ENCODE measurements around the gene FBXW4. TPM values are rescaled to one million over a fixed set of nuclear protein-coding genes. Genes with fewer than 3 reads are reported as not detected.

FBXW4 gene, protein sequence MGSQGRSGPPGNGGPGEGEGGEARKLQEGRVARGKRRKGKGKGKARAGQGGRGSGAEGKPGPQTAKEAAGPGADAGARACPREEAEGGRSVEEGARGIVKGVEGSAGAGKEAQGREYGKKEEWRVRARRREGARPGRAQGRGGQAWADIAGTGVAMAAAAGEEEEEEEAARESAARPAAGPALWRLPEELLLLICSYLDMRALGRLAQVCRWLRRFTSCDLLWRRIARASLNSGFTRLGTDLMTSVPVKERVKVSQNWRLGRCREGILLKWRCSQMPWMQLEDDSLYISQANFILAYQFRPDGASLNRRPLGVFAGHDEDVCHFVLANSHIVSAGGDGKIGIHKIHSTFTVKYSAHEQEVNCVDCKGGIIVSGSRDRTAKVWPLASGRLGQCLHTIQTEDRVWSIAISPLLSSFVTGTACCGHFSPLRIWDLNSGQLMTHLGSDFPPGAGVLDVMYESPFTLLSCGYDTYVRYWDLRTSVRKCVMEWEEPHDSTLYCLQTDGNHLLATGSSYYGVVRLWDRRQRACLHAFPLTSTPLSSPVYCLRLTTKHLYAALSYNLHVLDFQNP
- polyA plus RNA-seq (2011; rRNA removed) (37.5 and 41.1 TPM in 2 replicates), polyA plus RNA-seq (2017; fragmentation: RNase III; extraction: RNeasy Plus Mini Kit Qiagen cat#74134 plus additional on column Dnase treatment) (16.9 to 28.2 TPM (median 24.0 TPM) in 3 replicates), polyA minus RNA-seq (2011; rRNA and poly(A)+ RNA removed) (99.6 and 124 TPM in 2 replicates)
- 24.4 and 28.5 TPM in 2 replicates for polyA plus RNA-seq (2012; cell fraction: cytosol; rRNA removed)
- polyA plus RNA-seq (2012; cell fraction: nucleus; rRNA removed) = 39.2 and 39.9 TPM in 2 replicates

DNA sequence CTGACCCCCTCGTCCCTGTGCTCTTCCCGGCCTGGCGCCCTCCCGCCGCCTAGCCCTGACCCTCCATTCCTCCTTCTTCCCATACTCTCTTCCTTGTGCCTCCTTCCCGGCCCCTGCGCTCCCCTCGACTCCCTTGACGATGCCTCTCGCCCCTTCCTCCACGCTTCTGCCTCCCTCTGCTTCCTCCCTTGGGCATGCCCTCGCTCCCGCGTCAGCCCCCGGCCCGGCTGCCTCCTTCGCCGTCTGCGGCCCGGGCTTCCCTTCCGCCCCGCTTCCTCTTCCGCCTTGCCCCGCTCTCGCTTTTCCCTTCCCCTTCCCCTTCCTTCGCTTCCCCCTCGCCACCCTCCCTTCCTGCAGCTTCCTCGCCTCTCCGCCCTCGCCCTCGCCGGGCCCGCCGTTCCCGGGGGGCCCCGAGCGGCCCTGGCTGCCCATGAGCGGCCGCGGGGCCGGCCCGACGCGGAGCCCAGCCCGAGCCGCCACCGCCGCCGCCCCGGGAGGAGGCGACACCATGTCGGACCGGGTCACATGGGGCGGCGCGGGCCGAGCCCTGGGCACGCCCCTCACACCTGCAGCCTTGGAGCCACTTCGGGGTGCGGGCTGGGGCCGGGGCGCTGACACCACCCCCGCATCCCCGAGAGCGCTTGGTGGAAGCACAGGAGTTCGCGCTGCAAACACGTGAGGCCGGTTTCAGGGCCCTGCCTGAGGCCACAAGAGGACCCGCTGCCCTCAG is at the start of gene FBXW4:
TSS of gene FBXW4 (minus strand) at position 497 of the 730 bp plus-strand sequence. CDS start at position 432, 65 bp downstream.
- ChIA-PET CTCF (interaction anchor here (1.0 kb wide), 1 partner anchor 10 kb away, joined by 3 read pairs; no protein-coding TSS in a partner anchor), POLR2A (interaction anchor here (1.5 kb wide), 1 partner anchor 35 kb away, joined by 4 read pairs; no protein-coding TSS in a partner anchor)
- Histone ChIP-seq H3K9me3 (no peaks in the 10 kb centered on the region), H3K4me2 (peak within 1 kb of the TSS; percentile 71), H3K27ac (peak within 1 kb of the TSS; percentile 95 to 99), H3K4me3 (peak within 1 kb of the TSS; percentile 90), H3K4me1 (peaks cover 16% of the 10 kb centered on the region; the same call in 2 of the 3 replicates)
- under 1% methylated on average over 34 of the region's 70 CpGs for WGBS (ENCODE audit: missing lambda C conversion rate)
- TF ChIP-seq USF2 (IDR thresholded peaks at IDR 0.05) = peak; percentile 64
- TF ChIP-seq FOSB (CRISPR knock-in tag; IDR thresholded peaks at IDR 0.05) = peak; percentile 80; the same call in 1 of the 2 replicates
- peak; percentile 77 for TF ChIP-seq POLR2A (IDR thresholded peaks at IDR 0.05; ENCODE audit: low read length)
- TF ChIP-seq, protein P1, sequence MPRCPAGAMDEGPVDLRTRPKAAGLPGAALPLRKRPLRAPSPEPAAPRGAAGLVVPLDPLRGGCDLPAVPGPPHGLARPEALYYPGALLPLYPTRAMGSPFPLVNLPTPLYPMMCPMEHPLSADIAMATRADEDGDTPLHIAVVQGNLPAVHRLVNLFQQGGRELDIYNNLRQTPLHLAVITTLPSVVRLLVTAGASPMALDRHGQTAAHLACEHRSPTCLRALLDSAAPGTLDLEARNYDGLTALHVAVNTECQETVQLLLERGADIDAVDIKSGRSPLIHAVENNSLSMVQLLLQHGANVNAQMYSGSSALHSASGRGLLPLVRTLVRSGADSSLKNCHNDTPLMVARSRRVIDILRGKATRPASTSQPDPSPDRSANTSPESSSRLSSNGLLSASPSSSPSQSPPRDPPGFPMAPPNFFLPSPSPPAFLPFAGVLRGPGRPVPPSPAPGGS (IDR thresholded peaks at IDR 0.05) = 0 out of 3 replicates have a peak, but pooled peaks have one; percentile 25
- peak; percentile 48 to 60; a peak in 2 of 5 replicates for TF ChIP-seq JUN (IDR thresholded peaks at IDR 0.05)
- TF ChIP-seq SMC3 (IDR thresholded peaks at IDR 0.05) = no peak
- TF ChIP-seq MAX (IDR thresholded peaks at IDR 0.05) = peak; percentile 76
- TF ChIP-seq RAD21 (conservative IDR thresholded peaks at IDR 0.05 in 1 of 2, IDR thresholded peaks at IDR 0.05 in 1 of 2) = no peak
- FAIRE-seq (no peak), ATAC-seq (peak; percentile 75 to 85), DNase-seq (ENCODE audit: low read depth in 1 of 2, low spot score in 1 of 2) (peak; percentile 60 to 61)

DNA sequence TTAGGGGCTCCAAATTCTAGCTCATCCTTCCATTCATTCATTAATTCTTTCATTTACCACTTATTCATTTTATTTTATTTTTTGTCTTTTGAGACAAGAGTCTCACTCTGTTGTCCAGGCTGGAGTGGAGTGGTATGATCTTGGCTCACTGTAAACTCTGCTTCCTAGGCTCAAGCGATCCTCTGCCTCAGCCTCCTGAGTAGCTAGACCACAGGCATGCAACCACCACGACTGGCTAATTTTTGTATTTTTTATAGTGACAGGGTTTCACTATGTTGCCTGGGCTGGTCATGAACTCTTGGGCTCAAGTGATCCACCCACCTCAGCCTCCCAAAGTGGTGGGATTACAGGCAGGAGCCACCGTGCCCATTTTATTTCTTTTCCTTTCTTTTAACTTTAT is 49.3 kb upstream of the FBXW4 start:
- 67% methylated on average over 3 of the region's 3 CpGs for WGBS (ENCODE audit: missing lambda C conversion rate)
- POLR2A ChIA-PET = no interaction called here
- Histone ChIP-seq H3K4me3 (no peak overlapping the region), H3K27ac (no peak overlapping the region), H3K4me1 (no peaks in the 10 kb centered on the region), H3K9me3 (no peaks in the 10 kb centered on the region), H3K4me2 (no peak overlapping the region)
- DNase-seq (ENCODE audit: low read depth in 1 of 2, low spot score in 1 of 2) = no peak
- no peak for FAIRE-seq
- CTCF ChIA-PET = interaction anchor here (0.7 to 1.0 kb wide), 3 partner anchors 10 to 37 kb away, joined by 3 read pairs; no protein-coding TSS in a partner anchor
- TF ChIP-seq MAFK (IDR thresholded peaks at IDR 0.05; ENCODE audit: partially characterized antibody) = no peak
- TF ChIP-seq, protein P2, sequence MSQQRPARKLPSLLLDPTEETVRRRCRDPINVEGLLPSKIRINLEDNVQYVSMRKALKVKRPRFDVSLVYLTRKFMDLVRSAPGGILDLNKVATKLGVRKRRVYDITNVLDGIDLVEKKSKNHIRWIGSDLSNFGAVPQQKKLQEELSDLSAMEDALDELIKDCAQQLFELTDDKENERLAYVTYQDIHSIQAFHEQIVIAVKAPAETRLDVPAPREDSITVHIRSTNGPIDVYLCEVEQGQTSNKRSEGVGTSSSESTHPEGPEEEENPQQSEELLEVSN (IDR thresholded peaks at IDR 0.05; ENCODE audit: borderline replicate concordance, low read depth) = no peak
- no peak for TF ChIP-seq GATA3 (IDR thresholded peaks at IDR 0.05; ENCODE audit: borderline replicate concordance)
- TF ChIP-seq NR3C1 (IDR thresholded peaks at IDR 0.05) = no peak
- no peak for TF ChIP-seq CHD4 (IDR thresholded peaks at IDR 0.05; ENCODE audit: borderline replicate concordance)
- no peak for TF ChIP-seq POLR2A (IDR thresholded peaks at IDR 0.05; ENCODE audit: low read length)
- TF ChIP-seq KDM1A (IDR thresholded peaks at IDR 0.05; ENCODE audit: low read depth) = no peak
- TF ChIP-seq RARB (CRISPR knock-in tag; IDR thresholded peaks at IDR 0.05) = no peak
- no peak for ATAC-seq

DNA sequence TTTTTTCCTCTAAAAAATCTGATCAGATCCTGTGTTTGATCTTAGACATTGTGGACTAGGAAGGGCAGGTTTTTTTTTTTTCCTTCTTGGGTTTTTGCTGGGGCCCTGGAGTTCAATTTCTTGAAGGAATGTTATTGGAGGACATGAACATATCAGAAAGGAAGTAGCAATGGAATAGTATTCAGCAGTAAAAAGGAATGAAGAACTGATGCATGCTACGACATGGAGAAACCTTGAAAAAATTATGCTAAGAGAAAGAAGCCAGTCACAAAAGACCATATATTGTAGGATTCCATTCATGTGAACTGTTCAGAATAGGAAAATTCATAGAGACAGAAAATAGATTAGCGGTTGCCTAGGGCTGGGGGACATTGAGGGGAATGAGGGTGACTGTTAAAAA is 47.0 kb upstream of the FBXW4 start:
- ChIA-PET CTCF (interaction anchor here (1.2 kb wide), 1 partner anchor 14 kb away, joined by 3 read pairs; no protein-coding TSS in a partner anchor), POLR2A (no interaction called here)
- no peak overlapping the region for H3K27ac ChIP-seq
- DNase-seq (ENCODE audit: low read depth in 1 of 2, low spot score in 1 of 2) (no peak), ATAC-seq (no peak), FAIRE-seq (no peak)
- no peak overlapping the region for H3K4me3 ChIP-seq
- no peaks in the 10 kb centered on the region for H3K4me1 ChIP-seq
- no peaks in the 10 kb centered on the region for H3K9me3 ChIP-seq
- H3K4me2 ChIP-seq = no peak overlapping the region
- 46% methylated on average over 2 of the region's 2 CpGs for WGBS (ENCODE audit: missing lambda C conversion rate)
- TF ChIP-seq USF2 (IDR thresholded peaks at IDR 0.05) (no peak), MAZ (IDR thresholded peaks at IDR 0.05; ENCODE audit: borderline replicate concordance, low read depth, low read length) (no peak), EP300 (IDR thresholded peaks at IDR 0.05) (no peak), RARB (CRISPR knock-in tag; IDR thresholded peaks at IDR 0.05) (no peak), SMC3 (IDR thresholded peaks at IDR 0.05) (no peak), BHLHE40 (IDR thresholded peaks at IDR 0.05; ENCODE audit: low read depth, low read length) (no peak), CHD4 (IDR thresholded peaks at IDR 0.05; ENCODE audit: borderline replicate concordance) (no peak), CTCF (IDR thresholded peaks at IDR 0.05) (no peak), EHF (CRISPR knock-in tag; IDR thresholded peaks at IDR 0.05) (no peak), KDM1A (IDR thresholded peaks at IDR 0.05; ENCODE audit: low read depth) (no peak)
- TF ChIP-seq, protein P3, sequence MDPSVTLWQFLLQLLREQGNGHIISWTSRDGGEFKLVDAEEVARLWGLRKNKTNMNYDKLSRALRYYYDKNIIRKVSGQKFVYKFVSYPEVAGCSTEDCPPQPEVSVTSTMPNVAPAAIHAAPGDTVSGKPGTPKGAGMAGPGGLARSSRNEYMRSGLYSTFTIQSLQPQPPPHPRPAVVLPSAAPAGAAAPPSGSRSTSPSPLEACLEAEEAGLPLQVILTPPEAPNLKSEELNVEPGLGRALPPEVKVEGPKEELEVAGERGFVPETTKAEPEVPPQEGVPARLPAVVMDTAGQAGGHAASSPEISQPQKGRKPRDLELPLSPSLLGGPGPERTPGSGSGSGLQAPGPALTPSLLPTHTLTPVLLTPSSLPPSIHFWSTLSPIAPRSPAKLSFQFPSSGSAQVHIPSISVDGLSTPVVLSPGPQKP (IDR thresholded peaks at IDR 0.05; ENCODE audit: low read depth, low read length) = no peak
